Measurements from ENCODE around the gene PPP1R12B. TPM values are rescaled to one million over a fixed set of nuclear protein-coding genes. Genes with fewer than 3 reads are reported as not detected.
"Not testable (repeated sequence)": the region's sequence is repeated elsewhere in the genome, so short reads cannot be mapped to it uniquely, and the experiment has no call there.

Gene PPP1R12B
- polyA plus RNA-seq, 4 donors, result 15.9 to 27.4 (median 24.2) TPM

DNA sequence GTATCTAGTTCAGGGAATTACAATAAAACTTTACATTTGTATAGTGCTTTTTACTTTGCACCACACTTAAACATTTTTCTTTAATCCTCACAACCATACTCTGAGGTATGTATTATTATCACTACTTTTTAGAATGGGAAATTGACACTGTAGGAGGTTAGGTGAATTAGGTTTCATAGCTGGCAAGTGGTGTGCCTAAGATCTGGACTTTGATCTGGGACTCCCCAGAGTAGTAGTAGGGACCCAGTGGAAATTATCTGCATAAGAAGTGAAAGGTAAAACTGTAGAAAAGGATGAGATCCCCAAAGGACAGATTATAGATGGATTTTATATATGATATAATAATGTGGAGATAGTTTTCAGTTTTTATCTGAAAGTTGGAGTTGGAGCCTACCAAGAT, 85.6 kb downstream of the PPP1R12B start:
- DNase-seq (ENCODE audit: low read depth in 4 of 4, low spot score in 2 of 4), result no peak

DNA sequence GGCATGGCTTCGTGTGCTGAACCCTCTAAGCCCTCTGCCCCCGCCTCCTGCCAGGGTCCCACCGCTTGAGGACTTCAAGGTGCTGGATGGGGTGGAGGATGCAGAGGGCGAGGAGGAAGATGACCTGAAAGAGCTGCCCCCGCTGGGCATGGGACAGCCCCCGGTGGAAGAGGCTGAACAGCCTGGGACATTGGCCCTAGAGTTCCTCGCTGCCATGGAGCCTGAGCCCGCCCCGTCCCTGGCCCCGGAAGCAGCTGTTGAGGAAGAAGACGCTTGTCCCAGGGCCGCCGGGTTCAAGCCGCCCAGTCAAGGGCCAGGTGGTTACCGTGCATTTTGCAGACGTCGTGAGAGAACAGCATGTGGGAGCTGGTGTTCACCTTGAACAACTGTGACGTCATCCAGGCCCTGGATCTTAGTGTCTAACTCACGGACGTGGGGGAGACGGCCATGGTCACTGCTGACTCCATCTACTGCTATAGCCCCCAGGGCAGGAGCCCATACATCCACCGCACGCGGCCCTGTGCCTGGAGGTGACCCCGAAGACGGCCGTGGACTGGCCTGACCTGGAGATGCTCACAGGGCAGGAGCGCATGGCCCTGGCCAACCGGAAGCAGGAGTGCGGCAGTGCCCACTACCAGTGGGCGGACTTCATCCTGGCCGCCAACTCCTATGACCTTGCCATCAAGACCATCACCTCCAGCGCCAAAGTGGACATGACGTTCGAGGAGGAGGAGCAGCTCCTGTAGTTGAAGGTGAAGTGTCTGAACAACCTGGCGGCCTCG, 90.1 kb downstream of the PPP1R12B start:
- DNase-seq (ENCODE audit: low read depth in 4 of 4, low spot score in 2 of 4), result no peak

DNA sequence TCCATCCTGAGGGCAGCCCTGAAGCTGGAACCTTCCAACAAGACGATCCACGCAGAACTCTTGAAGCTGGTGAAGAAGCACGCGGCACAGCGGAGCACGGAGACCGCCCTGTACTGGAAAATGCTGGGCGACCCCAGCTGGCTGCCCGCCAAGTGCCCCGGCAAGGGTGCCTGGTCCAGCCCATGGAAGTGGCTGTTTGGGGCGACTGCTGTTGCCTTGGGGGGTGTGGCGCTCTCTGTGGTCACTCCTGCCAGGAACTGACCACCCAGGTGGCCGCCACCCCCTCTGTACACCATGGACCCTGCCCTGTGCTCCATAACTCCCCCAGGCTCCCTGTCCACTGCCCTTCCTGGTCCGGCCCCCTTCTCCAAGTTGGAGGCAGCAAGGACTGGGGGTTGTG, 90.8 kb downstream of the PPP1R12B start:
- DNase-seq (ENCODE audit: low read depth in 4 of 4, low spot score in 2 of 4), result no peak

DNA sequence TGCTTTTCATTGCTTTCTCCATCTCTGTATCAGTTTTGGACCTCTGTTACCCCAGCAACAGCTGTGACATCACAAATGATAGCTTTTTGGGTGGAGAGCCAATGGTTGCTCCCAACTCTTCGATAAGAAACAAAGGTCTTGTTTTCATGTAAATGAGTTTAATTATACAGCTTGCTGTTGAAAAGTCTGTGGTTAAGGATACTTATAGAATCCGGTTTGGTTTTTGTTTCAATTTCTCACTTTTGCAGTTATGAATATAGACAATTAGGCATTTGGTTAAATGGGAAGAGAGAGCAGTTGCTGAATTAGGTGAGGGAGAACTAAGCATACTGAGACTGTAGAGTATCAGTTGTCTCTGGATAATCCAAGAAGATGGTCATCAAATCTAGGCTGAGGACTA, 99.6 kb downstream of the PPP1R12B start:
- DNase-seq (ENCODE audit: low read depth in 4 of 4, low spot score in 2 of 4), result not testable (repeated sequence)

DNA sequence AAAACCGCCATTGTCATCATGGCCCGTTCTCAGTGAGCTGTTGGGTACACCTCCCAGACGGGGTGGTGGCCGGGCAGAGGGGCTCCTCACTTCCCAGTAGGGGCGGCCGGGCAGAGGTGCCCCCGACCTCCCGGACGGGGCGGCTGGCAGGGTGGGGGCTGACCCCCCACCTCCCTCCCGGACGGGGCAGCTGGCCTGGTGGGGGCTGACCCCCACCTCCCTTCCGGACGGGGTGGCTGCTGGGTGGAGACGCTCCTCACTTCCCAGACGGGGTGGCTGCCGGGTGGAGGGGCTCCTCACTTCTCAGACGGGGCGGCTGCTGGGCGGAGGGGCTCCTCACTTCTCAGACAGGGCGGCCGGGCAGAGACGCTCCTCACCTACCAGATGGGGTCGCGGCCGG, 103.1 kb downstream of the PPP1R12B start:
- not testable (repeated sequence) for DNase-seq (ENCODE audit: low read depth in 4 of 4, low spot score in 2 of 4)

DNA sequence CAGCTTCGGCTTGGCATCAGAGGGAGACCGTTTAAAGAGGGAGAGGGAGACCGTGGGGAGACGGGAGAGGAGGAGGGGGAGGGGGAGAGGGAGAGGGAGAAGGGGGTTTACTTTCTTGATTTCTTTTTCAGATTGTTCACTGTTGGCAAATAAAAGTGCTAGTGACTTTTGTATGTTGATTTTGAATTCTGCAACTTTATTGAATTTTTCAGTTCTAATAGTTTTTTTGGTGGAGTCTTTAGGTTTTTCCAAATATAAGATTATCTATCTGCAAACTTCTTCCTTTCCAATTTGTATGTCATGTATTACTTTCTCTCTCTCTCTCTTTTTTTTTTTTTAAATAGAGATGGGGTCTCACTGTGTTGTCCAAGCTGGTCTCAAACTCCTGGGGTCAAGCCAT, 104.0 kb downstream of the PPP1R12B start:
- no peak for DNase-seq (ENCODE audit: low read depth in 4 of 4, low spot score in 2 of 4)

DNA sequence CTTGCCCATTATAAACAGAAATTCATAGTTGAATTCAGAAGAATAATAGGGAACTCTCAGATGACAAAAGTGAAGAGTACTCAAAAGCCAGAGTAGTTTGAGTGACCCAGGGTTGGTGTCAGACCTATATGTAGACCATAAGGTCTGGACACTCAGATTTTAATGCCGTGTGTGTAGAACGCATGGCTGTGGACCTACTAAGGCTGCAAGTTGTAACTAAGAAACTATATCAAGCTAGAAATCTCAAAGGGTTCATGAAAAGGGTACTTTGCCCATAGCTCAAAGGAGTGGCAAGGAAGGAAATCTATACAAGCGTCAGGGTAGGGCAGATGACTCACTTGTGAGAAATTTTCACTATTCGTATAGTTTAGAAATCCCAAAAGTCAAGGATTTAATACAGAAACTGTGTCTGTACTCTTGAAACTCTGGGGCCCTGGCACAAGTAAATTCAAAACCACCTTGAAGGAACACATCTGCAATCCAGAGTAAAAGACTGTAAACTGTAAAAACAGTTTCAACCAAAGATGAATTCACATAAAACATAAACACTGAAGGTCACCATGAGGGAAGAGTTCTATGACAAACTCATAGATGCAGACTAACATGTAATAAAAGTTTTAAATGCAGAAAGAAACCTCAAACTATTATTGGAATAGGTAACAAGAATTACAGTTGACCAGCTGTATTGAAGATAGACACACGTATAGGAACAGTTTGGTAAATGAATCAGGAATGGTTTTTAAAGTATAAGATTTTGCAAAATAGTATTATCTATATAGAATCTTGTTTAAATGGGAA, 108.1 kb downstream of the PPP1R12B start:
- not testable (repeated sequence) for DNase-seq (ENCODE audit: low read depth in 4 of 4, low spot score in 2 of 4)

DNA sequence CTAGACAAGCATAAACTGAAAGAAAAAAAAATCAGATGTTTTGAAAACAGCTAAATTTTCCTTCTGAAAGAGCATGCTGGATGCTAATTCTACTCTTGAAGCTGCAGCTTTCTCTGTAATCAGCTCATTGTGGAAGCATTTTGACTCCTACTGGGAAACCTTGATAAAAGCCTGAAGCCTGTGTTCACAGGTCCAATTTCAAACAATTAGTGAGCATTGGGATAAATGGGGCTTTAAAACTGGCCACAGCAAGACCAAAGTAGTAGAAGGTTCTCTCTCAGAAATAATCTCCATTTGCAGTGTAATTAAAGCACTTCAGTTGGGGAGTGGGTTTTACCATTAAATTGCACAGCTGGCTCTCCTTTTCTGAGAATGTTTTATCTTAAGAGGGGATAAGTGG, 110.2 kb downstream of the PPP1R12B start:
- DNase-seq (ENCODE audit: low read depth in 4 of 4, low spot score in 2 of 4), result not testable (repeated sequence)

DNA sequence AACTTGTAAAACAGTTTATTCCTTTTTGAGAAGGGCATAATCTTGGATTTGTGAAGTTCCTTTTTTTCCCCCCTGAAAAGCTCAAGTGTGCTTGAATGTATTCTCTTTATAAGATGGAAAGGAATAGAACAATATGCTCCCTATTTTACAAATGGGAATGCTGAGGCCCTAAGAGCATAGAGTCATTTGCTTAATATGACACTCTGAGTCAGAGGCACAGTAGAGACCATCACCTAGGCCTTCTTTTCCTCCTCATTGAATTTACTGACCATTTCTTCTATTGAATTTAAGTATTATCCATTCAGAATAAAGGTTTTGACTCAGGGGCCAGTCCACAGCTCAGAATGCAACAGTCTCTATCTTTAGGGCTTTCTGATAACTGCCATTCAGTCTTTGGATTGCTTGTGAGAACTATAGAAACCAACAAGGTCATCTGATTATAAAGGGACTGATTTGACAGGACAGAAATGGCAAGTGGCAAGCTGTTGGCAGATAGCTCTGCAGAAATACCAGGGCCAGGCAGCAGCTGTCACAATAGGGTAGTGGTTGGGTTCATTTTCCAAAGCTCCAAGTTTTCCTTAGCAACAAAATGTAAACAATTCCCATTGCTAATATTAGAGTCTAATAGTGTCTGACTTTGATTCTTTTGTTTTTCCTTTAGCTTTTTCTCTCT, 111.1 kb downstream of the PPP1R12B start:
- DNase-seq (ENCODE audit: low read depth in 4 of 4, low spot score in 2 of 4), result not testable (repeated sequence)

DNA sequence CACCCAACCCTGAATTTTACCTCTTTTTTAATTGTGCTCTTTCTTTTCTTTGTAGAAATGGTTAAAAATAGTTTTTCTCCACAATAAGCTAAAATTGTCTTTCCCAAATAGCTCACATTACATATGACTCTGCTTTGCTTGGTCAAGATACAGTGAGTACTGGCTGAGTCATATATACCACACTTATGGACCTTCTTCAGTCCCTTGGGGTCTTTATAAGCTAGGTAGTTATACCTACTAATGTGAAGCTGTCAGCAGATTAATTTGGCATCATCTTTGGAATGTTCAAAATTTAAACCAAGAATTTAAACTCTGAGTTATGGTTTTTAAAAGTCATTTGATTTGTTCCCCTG, 111.6 kb downstream of the PPP1R12B start:
- not testable (repeated sequence) for DNase-seq (ENCODE audit: low read depth in 4 of 4, low spot score in 2 of 4)

DNA sequence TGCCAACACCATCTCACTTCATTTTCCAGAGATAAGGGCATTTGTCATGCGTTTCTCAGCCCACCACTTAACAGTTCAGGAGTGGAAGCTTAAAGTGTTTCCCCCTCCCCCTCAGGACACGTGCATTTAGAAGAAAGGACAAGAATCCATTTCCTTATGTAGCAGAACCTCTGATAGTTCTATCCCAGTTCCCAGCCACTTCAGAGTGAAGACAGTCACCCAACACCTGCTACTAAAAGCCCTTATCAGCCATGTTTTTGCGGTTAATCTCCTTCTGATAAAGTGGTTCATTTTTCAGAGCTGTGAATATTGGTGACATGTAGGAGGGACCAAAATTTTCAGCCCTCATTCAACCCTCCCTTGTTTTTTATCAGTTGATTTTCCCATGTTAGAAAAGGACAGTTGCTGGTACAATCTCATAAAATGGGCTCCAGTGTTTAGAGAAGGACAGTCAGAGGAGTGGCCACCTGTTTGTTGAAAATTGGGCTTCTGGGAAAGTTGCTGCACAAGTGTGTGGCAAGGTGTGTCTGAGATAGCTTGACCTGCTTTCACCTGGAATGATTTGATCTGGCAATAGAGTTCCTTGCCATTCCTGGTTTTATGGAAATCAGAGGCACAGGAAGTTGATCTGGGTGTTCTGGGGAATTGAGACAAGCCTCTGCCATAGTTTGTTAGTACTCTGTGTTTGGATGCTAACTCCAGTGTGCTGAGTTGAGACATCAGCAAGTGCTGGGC, 114.0 kb downstream of the PPP1R12B start:
- DNase-seq (ENCODE audit: low read depth in 4 of 4, low spot score in 2 of 4), result no peak

DNA sequence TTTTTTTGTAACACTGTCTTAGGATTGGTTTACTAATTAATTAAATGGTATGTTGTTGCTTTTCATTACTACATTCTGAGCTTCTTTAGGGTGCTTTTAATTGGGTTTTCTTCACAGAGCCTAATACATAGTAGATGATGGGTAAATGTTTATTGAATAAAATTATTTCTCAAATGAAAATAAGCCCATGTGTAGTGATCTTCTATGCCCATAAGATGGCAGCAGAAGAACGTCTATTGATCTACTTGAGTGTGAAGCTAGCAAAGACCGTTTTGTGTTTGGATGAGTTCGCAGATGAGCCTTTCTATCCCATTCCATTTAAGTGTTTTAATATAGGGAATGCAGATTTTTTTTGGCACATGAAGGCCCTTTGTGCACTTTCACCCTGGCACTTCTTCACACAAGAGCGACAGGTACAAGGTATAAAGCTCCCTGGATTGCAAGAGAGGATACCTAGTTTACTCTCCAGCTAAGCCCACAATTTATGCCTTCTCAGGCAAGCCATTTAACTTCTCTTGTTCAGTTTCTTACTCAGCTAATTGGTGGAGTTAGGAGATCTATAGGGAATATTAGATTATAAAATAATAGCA, 115.7 kb downstream of the PPP1R12B start:
- DNase-seq (ENCODE audit: low read depth in 4 of 4, low spot score in 2 of 4), result peak in 1 of 4 donors; percentile 10

DNA sequence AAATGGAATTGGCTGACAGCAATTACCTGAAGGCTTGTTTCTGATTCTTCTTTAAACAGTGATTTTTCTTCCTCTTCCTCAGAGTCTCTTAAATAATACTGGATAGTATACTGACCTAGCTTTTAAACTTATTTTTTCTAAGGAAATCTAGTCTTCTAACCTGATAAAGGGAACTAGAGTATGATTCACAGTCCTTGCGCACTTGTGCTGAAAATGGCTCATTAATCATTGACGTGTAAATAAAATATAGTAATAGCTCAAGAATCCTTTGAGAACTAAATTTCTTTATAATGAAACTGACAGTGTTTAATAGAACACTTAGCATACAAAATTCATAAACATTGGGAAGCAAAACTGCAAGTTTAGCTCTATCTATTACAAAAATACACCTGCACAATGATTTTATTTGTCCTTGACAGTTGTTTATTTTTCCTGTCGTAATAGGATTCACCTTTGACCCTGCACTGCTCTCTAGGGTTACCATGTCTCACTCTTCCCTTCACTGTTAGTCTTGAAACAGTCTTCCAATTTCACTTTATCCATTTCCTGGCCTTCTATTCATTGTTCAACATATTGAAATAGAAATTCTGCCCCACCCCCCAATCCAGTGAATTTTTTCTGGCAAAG, 117.3 kb downstream of the PPP1R12B start:
- not testable (repeated sequence) for DNase-seq (ENCODE audit: low read depth in 4 of 4, low spot score in 2 of 4)

DNA sequence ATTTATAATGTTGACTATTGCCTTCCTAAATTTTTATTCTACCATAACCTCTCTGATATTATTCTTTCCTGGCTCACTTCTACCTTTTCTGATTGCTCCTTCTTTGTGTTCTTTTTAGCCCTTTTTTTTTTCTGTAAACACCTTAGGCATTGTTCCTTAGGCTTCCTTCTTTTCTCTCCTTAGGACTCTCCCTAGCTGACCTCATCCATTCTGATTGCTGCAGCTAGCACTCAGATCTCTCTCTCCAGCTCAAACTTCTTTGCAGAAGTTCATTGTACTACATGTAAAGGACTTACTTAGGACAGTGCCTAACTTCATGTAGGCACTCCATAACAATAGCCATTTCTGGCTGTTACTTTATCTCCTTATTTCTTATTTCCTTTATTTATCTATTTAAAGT, 117.8 kb downstream of the PPP1R12B start:
- DNase-seq (ENCODE audit: low read depth in 4 of 4, low spot score in 2 of 4), result not testable (repeated sequence)

DNA sequence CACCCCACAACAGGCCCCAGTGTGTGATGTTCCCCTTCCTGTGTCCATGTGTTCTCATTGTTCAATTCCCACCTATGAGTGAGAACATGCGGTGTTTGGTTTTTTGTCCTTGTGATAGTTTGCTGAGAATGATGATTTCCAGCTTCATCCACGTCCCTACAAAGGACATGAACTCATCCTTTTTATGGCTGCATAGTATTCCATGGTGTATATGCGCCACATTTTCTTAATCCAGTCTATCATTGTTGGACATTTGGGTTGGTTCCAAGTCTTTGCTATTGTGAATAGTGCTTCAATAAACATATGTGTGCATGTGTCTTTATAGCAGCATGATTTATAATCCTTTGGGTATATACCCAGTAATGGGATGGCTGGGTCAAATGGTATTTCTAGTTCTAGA, 118.9 kb downstream of the PPP1R12B start:
- DNase-seq (ENCODE audit: low read depth in 4 of 4, low spot score in 2 of 4), result not testable (repeated sequence)

DNA sequence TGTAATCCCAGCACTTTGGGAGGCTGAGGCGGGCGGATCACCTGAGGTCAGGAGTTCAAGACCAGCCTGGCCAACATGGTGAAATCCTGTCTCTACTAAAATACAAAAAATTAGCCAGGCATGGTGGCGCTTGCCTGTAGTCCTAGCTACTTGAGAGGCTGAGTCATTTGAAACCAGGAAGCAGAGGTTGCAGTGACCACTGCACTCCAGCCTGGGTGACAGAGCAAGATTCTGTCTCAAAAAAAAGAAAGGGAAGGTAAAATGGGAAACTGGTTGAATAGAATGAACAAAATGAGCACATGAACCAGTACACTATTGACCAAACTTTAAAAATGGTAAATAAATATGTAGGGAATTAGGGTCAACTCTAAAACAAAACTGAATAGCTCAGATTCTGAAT, 120.2 kb downstream of the PPP1R12B start:
- DNase-seq (ENCODE audit: low read depth in 4 of 4, low spot score in 2 of 4), result not testable (repeated sequence)

DNA sequence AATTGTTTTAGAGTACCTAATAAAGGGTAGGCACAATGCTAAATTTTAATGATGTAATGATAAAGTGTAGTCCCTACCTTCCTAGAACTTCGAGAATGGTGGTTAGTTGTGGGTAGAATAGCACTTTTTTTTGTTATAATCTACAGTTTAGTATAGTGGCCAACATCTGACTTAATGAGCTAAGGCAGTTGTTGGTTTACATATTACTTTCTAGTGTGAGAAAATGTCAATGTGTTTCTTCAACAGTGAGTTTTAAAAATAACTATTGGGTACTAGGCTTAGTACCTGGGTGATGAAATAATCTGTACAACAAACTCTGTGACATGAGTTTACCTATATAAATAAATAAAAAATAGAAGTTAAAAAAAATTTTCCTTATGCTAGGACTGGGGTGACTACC, 120.6 kb downstream of the PPP1R12B start:
- DNase-seq (ENCODE audit: low read depth in 4 of 4, low spot score in 2 of 4), result not testable (repeated sequence)

DNA sequence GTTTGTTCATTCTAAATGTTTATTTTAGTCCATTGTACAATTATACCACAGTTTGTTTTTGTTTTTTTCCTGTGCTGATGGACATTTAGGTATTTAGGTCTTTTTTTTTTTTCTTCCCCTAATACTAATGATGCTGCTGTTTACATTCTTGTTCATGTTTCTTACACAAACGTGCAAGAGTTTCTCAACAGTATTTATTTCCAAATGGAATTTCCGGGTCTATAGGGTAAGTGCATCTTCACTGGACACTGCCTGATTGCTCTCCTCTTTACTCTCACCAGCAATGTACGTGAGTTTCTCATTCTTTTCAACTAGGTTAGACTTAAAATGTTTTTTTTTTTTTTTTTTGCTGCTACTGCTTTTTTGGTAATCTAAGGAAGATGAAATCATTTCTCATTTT, 122.7 kb downstream of the PPP1R12B start:
- no peak for DNase-seq (ENCODE audit: low read depth in 4 of 4, low spot score in 2 of 4)

DNA sequence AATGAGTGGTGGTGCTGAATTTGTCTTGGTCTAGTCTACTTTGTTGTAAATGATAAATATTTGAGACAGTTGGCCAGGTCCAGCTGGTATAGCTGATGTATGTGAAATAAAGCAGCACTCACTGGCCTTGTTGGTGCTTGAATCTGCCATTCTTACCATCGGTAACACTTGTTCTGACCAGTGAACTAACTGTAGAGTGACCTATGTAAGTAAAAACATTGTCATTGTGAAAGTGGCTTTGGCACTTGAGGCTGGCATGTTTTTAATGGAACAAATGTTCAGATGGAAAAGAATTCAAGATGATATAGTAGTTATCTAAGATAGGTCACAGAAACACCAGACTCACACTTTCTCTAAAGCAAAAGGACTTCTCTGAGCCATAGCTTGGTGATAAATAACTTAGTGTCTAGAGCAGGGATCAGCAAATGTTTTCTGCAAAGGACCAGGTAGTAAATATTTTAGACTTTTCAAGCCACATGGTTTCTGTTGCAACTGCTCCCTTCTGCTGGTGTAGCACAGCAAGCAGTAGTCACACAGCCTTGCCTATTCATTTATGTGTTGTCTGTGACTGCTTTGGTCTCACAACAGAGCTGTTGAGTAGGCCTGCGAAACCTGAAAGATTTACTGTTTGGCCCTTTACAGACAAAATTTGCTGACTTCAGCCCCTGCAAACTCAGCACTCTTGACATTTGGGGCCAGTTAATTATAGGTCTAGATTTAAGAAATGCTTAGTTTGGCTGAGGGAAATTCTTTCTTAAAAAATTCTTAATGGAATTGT, 124.0 kb downstream of the PPP1R12B start:
- not testable (repeated sequence) for DNase-seq (ENCODE audit: low read depth in 4 of 4, low spot score in 2 of 4)

All from left renal cortex interstitium (tissue), 4 donors.